Thoracic aorta (tissue), 2 donors: ENCODE measurements around the gene DR1. TPM values are rescaled to one million over a fixed set of nuclear protein-coding genes. Genes with fewer than 3 reads are reported as not detected.
A peak's percentile ranks its signal among the peaks of the same experiment; 100 is the strongest.

Experiments
- ATAC-seq: fragments of 150-250 bp; one replicate; pipeline ENCODE4 v1.8.0; 2017; ENCODE audit warnings: low read depth; ENCODE audit not compliant: insufficient number of reproducible peaks, low FRiP score
- DNase-seq: peaks from one replicate; pipeline ENCODE4 v3.0.0-alpha.2; 2020; ENCODE audit warnings: low spot score
- H3K27ac ChIP-seq, 2 donors: fragments of 200-600 bp; sonication (generic); 1 replicate in 1 of 2; 2 replicates in 1 of 2; pipeline ENCODE4 v1.5.1; 2016; ENCODE audit warnings: mild to moderate bottlenecking in 2 of 2, moderate library complexity in 2 of 2
- H3K27me3 ChIP-seq: fragments of 200-600 bp; sonication (generic); replicated peaks from 2 replicates; pipeline ENCODE4 v1.6.0; 2016; ENCODE audit warnings: mild to moderate bottlenecking; ENCODE audit not compliant: insufficient read depth
- H3K36me3 ChIP-seq: fragments of 200-600 bp; sonication (generic); one replicate; pipeline ENCODE4 v1.5.1; 2016
- H3K4me1 ChIP-seq, 2 donors: fragments of 200-600 bp; sonication (generic); 1 replicate in 1 of 2; 2 replicates in 1 of 2; pipeline versions ENCODE4 v1.5.1 to v1.6.0; 2016; ENCODE audit warnings: low read depth in 2 of 2, mild to moderate bottlenecking in 1 of 2; ENCODE audit not compliant: control insufficient read depth in 1 of 2
- H3K4me3 ChIP-seq: fragments of 200-600 bp; sonication (generic); 2 replicates; pipeline ENCODE4 v1.5.1; 2016; ENCODE audit warnings: mild to moderate bottlenecking
- H3K9me3 ChIP-seq: fragments of 200-600 bp; sonication (generic); 2 replicates; pipeline ENCODE4 v1.5.1; 2016
- total RNA-seq, 2 donors: library from RNA; depleted of rRNA; stranded (reverse); fragments of >200 nt; gene quantifications; one replicate each; pipeline versions ENCODE4 v1.1.0 to v1.2.3, GENCODE V29; 2016
- TF ChIP-seq, protein P1 (sequence below): fragments of 200-600 bp; sonication (generic); IDR thresholded peaks from one replicate; pipeline ENCODE4 v1.5.1; 2019; ENCODE audit warnings: antibody characterized with exemption

The DR1 gene
- 10 to 100 TPM; 13.8 to 33.2 TPM for total RNA-seq

DNA sequence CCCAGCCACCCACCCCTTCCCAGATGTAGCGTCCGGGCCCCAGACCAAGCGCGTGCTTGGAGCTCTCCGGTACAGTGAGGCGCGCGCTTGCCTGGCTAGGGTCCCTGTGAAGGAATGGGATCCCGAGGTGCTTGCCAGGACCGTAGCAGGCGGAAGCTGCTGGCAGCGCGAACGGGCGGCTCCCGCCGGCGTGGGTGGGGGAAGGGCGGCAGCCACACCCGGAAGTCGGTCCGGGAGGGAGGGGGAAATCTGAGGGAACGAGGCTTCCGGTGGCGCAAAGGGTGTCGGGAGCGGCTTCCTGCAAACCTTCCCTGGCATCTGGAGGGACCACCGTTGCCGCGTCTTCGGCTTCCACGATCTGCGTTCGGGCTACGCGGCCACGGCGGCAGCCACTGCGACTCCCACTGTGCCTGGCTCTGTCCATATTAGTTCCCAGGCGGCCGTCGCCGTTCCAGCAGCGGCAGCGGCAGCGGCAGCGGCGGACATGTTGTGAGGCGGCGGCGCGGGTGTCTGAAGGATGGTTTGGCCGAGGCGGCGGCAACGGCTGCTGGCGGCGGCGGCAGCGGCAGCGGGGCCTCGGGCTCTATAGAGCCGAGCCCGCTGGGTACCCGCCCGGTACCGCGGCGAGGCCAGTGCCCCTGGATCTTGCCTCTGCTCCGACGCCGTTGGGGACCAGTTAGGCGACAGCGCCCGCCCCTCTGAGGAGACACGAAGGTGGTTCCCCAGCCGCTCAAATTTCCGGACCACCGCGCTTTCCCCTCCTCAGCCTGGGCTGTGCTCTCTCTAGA lies at the start of gene DR1:
Gene DR1 (plus strand): TSS at position 275 of the 788 bp plus-strand sequence. CDS start 739 bp downstream, outside the sequence.
- ATAC-seq = peak; percentile 92
- Histone ChIP-seq H3K27ac (peak within 1 kb of the TSS; percentile 91 to 97), H3K36me3 (no peaks in the 10 kb centered on the region), H3K9me3 (no peaks in the 10 kb centered on the region), H3K4me1 (peaks cover 24% of the 10 kb centered on the region in 2 donors), H3K27me3 (no peaks in the 10 kb centered on the region), H3K4me3 (peak within 1 kb of the TSS; percentile 98)
- peak; percentile 76 for DNase-seq
- TF ChIP-seq, protein P1, sequence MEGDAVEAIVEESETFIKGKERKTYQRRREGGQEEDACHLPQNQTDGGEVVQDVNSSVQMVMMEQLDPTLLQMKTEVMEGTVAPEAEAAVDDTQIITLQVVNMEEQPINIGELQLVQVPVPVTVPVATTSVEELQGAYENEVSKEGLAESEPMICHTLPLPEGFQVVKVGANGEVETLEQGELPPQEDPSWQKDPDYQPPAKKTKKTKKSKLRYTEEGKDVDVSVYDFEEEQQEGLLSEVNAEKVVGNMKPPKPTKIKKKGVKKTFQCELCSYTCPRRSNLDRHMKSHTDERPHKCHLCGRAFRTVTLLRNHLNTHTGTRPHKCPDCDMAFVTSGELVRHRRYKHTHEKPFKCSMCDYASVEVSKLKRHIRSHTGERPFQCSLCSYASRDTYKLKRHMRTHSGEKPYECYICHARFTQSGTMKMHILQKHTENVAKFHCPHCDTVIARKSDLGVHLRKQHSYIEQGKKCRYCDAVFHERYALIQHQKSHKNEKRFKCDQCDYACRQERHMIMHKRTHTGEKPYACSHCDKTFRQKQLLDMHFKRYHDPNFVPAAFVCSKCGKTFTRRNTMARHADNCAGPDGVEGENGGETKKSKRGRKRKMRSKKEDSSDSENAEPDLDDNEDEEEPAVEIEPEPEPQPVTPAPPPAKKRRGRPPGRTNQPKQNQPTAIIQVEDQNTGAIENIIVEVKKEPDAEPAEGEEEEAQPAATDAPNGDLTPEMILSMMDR = no peak

DNA sequence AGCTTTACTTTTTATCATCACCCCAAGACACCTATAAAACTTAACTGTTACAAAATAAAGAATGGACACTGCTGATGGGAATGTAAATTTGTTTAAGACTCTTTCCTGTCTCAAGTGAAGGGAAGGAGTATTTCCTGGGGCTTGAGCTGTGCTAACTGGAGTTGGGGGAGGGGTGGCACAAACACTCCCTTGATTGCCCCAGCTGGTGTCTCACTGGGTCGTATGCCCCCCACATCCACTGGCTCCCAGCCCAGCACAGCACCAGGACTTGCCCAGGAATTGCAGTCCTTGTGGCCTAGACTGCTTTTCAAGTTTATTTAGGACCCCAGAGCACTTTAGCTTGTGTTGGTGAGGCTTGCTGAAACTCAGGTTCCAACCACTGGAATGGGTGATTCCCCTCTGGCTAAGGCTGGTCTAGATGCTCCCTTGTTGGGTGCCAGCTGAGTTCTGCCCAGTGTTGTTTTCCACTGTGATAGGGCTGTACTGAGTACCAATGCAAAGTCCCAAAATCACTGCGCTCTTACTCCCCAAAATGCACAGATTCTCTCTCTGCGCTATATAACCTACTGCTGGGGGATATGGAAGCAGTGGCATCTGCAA lies 49.1 kb upstream of the DR1 start:
- Histone ChIP-seq H3K9me3 (no peaks in the 10 kb centered on the region), H3K36me3 (no peaks in the 10 kb centered on the region), H3K27ac (no peak overlapping the region), H3K4me3 (no peak overlapping the region), H3K4me1 (no peaks in the 10 kb centered on the region), H3K27me3 (no peaks in the 10 kb centered on the region)
- TF ChIP-seq, protein P1 = no peak
- DNase-seq = no peak
- ATAC-seq = no peak

DNA sequence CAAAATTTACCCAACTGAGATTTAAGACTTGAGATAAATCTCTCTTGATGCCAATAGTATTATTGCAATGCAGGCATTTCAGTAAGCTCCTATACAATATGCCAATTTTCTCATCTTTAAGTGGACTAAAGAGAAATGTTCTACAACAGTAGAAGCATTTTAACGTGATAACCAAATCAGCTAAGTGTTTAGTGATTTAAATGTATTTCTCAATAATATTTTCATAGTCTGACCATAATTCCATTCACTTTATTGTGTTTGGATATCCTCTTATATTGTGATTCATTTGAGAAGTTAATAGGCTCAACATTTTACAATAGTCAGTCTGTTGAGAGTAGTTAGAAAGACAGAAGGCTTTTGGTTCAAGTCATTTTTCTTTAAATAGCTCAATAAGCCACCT lies 44.6 kb upstream of the DR1 start:
- TF ChIP-seq, protein P1 = no peak
- H3K27me3 ChIP-seq = no peaks in the 10 kb centered on the region
- no peaks in the 10 kb centered on the region for H3K9me3 ChIP-seq
- no peak for DNase-seq
- no peak for ATAC-seq
- H3K4me1 ChIP-seq = no peaks in the 10 kb centered on the region
- H3K36me3 ChIP-seq = no peaks in the 10 kb centered on the region
- H3K27ac ChIP-seq = no peak overlapping the region
- no peak overlapping the region for H3K4me3 ChIP-seq

DNA sequence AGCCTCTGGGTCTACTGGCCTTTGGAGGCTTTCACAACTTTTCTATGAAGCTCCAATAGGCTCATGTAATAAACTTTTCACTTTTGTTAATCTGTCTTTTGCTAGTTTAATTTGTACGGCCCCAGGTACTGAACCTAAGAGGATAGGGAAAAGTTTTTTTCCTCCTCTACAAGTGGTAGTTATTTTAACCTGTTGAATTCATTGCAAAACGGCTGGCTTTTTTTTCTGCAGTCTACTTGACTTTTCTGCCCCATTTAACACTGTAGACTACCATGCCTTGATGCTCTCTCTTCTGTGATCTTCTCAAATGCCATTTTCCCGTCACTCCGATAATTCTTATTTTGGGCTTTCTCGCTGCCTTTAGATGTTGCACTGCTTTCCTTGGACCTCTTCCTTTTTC lies 43.6 kb upstream of the DR1 start:
- ATAC-seq (no peak), DNase-seq (no peak)
- H3K9me3 ChIP-seq = no peaks in the 10 kb centered on the region
- H3K27me3 ChIP-seq = no peaks in the 10 kb centered on the region
- H3K4me1 ChIP-seq = no peaks in the 10 kb centered on the region
- no peak overlapping the region for H3K4me3 ChIP-seq
- no peak overlapping the region for H3K27ac ChIP-seq
- H3K36me3 ChIP-seq = no peaks in the 10 kb centered on the region
- TF ChIP-seq, protein P1 = no peak

DNA sequence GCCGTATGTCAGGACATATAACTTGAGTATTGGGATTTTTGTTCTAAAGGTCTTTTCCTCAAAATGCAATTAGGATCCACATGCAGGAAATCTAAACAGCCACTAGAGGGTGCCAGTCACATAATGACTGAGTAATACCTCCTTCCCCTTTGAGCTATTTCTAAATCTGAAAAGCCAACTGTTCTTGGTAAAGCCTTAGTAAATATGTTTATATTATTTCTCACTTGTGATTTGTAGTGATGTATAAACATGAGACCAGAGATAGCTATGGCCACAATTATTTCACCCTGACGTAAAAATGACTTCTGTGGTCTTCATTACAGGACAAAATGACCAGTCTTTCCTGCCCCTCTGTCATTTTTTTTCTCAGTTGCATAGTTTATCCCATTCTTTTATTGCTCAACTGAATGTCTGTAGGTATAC lies 41.0 kb upstream of the DR1 start:
- no peak for ATAC-seq
- H3K36me3 ChIP-seq = no peaks in the 10 kb centered on the region
- peak; percentile 3 for DNase-seq
- no peak overlapping the region for H3K27ac ChIP-seq
- H3K27me3 ChIP-seq = no peaks in the 10 kb centered on the region
- H3K4me1 ChIP-seq = no peaks in the 10 kb centered on the region
- H3K9me3 ChIP-seq = no peaks in the 10 kb centered on the region
- H3K4me3 ChIP-seq = no peak overlapping the region
- TF ChIP-seq, protein P1 = peak; percentile 78
